ENCODE measurements around the gene STON2. TPM values are rescaled to one million over a fixed set of nuclear protein-coding genes. Genes with fewer than 3 reads are reported as not detected.

Gene STON2
- total and polyA plus RNA-seq, 2 of the 13 experiments (the other 11 are each of a cell fraction or from before 2014, with no cell fraction given) = 2.1 to 11.0 TPM

DNA sequence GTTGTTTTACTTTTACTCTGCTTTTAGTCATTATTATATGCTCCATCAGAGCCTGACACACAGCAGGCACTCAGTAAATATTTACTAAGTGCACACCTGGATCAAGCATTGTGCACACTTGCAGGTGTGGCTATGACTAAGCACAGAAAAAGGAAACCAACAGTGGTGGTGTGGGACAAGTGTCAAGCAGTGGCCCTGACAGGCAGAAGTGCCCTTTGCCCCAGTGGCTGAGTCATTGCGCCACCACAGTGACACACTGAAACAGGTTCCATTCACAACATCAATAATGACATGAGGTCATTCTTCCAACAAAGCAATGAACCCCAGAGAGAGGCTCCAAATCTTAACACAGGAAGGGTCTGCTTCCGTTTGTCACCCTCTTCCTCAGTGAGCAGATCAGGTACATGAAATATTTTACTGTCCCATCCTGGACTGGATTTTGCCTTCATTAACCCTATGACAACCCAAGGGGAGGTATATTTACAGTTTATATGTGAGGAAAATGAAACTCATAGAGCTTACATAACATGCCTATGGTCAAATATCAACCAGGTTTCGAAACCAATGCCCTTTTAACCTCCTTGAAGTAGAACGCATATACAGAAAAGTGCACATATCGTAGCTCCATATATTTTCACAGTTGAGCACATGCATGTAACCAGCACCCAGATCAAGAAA is 96.7 kb downstream of the STON2 start (continued):
- TF ChIP-seq, protein P1, sequence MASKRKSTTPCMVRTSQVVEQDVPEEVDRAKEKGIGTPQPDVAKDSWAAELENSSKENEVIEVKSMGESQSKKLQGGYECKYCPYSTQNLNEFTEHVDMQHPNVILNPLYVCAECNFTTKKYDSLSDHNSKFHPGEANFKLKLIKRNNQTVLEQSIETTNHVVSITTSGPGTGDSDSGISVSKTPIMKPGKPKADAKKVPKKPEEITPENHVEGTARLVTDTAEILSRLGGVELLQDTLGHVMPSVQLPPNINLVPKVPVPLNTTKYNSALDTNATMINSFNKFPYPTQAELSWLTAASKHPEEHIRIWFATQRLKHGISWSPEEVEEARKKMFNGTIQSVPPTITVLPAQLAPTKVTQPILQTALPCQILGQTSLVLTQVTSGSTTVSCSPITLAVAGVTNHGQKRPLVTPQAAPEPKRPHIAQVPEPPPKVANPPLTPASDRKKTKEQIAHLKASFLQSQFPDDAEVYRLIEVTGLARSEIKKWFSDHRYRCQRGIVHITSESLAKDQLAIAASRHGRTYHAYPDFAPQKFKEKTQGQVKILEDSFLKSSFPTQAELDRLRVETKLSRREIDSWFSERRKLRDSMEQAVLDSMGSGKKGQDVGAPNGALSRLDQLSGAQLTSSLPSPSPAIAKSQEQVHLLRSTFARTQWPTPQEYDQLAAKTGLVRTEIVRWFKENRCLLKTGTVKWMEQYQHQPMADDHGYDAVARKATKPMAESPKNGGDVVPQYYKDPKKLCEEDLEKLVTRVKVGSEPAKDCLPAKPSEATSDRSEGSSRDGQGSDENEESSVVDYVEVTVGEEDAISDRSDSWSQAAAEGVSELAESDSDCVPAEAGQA (IDR thresholded peaks at IDR 0.05; ENCODE audit: low read depth) = no peak
- TF ChIP-seq, protein P1 (CRISPR knock-in tag; IDR thresholded peaks at IDR 0.05; ENCODE audit: borderline replicate concordance) = no peak
- TF ChIP-seq ATM (IDR thresholded peaks at IDR 0.05; ENCODE audit: borderline replicate concordance) (no peak), KIAA2018 (CRISPR knock-in tag; IDR thresholded peaks at IDR 0.05; ENCODE audit: borderline replicate concordance) (no peak), NCOA1 (CRISPR knock-in tag; IDR thresholded peaks at IDR 0.05) (no peak), CBX5 (CRISPR knock-in tag; IDR thresholded peaks at IDR 0.05; ENCODE audit: borderline replicate concordance) (peak; percentile 97; the same call in 1 of the 2 replicates), ZNF660 (CRISPR knock-in tag; IDR thresholded peaks at IDR 0.05; ENCODE audit: borderline replicate concordance, low read depth) (no peak), NKX3-1 (CRISPR knock-in tag; IDR thresholded peaks at IDR 0.05) (no peak; the same call in 1 of the 2 replicates), MXI1 (IDR thresholded peaks at IDR 0.05; ENCODE audit: borderline replicate concordance, low read depth, low read length) (peak; percentile 84; the same call in 2 of the 3 replicates), ZFP41 (CRISPR knock-in tag; IDR thresholded peaks at IDR 0.05; ENCODE audit: borderline replicate concordance) (no peak), ATAD3A (CRISPR knock-in tag; IDR thresholded peaks at IDR 0.05) (no peak), ARID3A (IDR thresholded peaks at IDR 0.05; ENCODE audit: low read depth, low read length) (no peak; the same call in none of the 2 replicates), NR2F1 (CRISPR knock-in tag; IDR thresholded peaks at IDR 0.05) (peak; percentile 87 to 95)
